SU-DHL-6 (cell line): Measurements from ENCODE around the gene MLN.

Experiments used
- H2AFZ ChIP-seq: fragments of 200-600 bp; sonication (generic); 2 replicates; pipeline ENCODE4 v1.6.1; 2014; ENCODE audit warnings: low read depth, mild to moderate bottlenecking, moderate library complexity, mixed read lengths, antibody characterized with exemption, low read length; ENCODE audit not compliant: severe bottlenecking
- H3F3A ChIP-seq: fragments of 200-600 bp; shearing (Covaris generic); 2 replicates; pipeline ENCODE4 v1.6.0; 2016; ENCODE audit warnings: antibody characterized with exemption, mild to moderate bottlenecking; ENCODE audit not compliant: insufficient read depth
- H3K27ac ChIP-seq: fragments of 200-600 bp; sonication (generic); 2 replicates; pipeline ENCODE4 v1.5.1; 2016; ENCODE audit warnings: low read depth, mild to moderate bottlenecking, low read length, moderate library complexity, mixed read lengths
- H3K27me3 ChIP-seq: fragments of 200-600 bp; sonication (generic), shearing (Covaris generic); 2 replicates; pipeline ENCODE4 v1.6.0; 2014; ENCODE audit warnings: mild to moderate bottlenecking, low read length
- H3K36me3 ChIP-seq: fragments of 200-600 bp; sonication (generic); 2 replicates; pipeline ENCODE4 v1.6.1; 2014; ENCODE audit warnings: mild to moderate bottlenecking, low read length, mixed read lengths
- H3K4me2 ChIP-seq: fragments of 300-600, 200-600 bp; shearing (Covaris generic), sonication (generic); 2 replicates; pipeline ENCODE4 v1.6.0; 2014; ENCODE audit warnings: low read length, low read depth, mild to moderate bottlenecking; ENCODE audit not compliant: poor library complexity, severe bottlenecking
- H3K4me3 ChIP-seq: fragments of 200-600 bp; sonication (generic); 2 replicates; pipeline ENCODE4 v1.5.1; 2014; ENCODE audit warnings: antibody characterized with exemption, low read length, mild to moderate bottlenecking, mixed read lengths; ENCODE audit not compliant: insufficient read depth, poor library complexity, severe bottlenecking
- H3K79me2 ChIP-seq: fragments of 200-600 bp; sonication (generic); 2 replicates; pipeline ENCODE4 v1.6.1; 2014; ENCODE audit warnings: mild to moderate bottlenecking, low read length, moderate library complexity; ENCODE audit not compliant: insufficient read depth
- H3K9ac ChIP-seq: fragments of 200-600 bp; sonication (generic); 2 replicates; pipeline ENCODE4 v1.7.0; 2014; ENCODE audit warnings: mild to moderate bottlenecking, low read length
- H3K9me2 ChIP-seq: fragments of 200-600 bp; sonication (generic); replicated peaks from 2 replicates; pipeline ENCODE4 v1.6.1; 2014; ENCODE audit warnings: low read length; ENCODE audit not compliant: insufficient read depth
- H3K9me3 ChIP-seq: fragments of 200-600 bp; sonication (generic); 2 replicates; pipeline ENCODE4 v1.6.1; 2014; ENCODE audit warnings: low read length, mixed read lengths; ENCODE audit not compliant: insufficient read depth
- H4K20me1 ChIP-seq: fragments of 200-600 bp; sonication (generic); 2 replicates; pipeline ENCODE4 v1.6.1; 2014; ENCODE audit warnings: low read depth, mild to moderate bottlenecking, antibody characterized with exemption, low read length, moderate library complexity, mixed read lengths
- EZH2phosphoT487 ChIP-seq: fragments of 200-600 bp; sonication (generic), shearing (Covaris generic); conservative IDR thresholded peaks from 2 replicates; pipeline ENCODE4 v1.6.1; 2018; ENCODE audit warnings: mild to moderate bottlenecking, antibody characterized with exemption, low read length, moderate library complexity, mixed read lengths
- TF ChIP-seq, protein P1 (sequence below): fragments of 200-600 bp; sonication (generic); IDR thresholded peaks from one replicate; pipeline ENCODE4 v1.5.1; 2017; ENCODE audit warnings: antibody characterized with exemption, mild to moderate bottlenecking, low read length, moderate library complexity; ENCODE audit not compliant: insufficient read depth, poor library complexity, severe bottlenecking

The MLN gene

DNA sequence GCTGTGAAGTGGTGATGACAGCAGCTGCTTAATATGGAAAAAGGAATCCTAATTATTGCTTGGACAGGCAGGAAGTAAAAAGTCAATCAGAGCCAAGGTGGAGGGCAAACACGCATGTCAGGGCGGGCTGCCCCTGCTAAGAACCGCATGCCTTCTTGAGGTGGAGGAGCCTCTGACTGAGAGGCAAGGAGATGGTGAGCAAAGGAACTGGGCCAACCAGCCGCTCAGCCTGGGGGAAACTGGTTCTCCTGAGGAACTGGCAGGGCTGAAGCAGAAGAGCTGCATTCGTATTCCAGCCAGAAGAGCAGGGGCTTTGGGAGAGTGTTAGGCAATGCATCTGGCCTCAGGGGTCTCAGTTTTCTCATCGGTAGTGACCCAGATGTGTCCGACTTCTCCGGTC, 13.1 kb upstream of the MLN start:
- no peak overlapping the region for H2AFZ ChIP-seq
- H3F3A ChIP-seq = no peaks in the 10 kb centered on the region
- no peaks in the 10 kb centered on the region for H3K9me3 ChIP-seq
- H3K36me3 ChIP-seq = no peaks in the 10 kb centered on the region
- no peak overlapping the region for H3K4me3 ChIP-seq
- H3K27me3 ChIP-seq = no peaks in the 10 kb centered on the region
- H4K20me1 ChIP-seq = no peaks in the 10 kb centered on the region
- H3K9ac ChIP-seq = no peak overlapping the region
- H3K79me2 ChIP-seq = no peaks in the 10 kb centered on the region
- no peaks in the 10 kb centered on the region for H3K9me2 ChIP-seq
- TF ChIP-seq EZH2phosphoT487 = no peak
- TF ChIP-seq, protein P1, sequence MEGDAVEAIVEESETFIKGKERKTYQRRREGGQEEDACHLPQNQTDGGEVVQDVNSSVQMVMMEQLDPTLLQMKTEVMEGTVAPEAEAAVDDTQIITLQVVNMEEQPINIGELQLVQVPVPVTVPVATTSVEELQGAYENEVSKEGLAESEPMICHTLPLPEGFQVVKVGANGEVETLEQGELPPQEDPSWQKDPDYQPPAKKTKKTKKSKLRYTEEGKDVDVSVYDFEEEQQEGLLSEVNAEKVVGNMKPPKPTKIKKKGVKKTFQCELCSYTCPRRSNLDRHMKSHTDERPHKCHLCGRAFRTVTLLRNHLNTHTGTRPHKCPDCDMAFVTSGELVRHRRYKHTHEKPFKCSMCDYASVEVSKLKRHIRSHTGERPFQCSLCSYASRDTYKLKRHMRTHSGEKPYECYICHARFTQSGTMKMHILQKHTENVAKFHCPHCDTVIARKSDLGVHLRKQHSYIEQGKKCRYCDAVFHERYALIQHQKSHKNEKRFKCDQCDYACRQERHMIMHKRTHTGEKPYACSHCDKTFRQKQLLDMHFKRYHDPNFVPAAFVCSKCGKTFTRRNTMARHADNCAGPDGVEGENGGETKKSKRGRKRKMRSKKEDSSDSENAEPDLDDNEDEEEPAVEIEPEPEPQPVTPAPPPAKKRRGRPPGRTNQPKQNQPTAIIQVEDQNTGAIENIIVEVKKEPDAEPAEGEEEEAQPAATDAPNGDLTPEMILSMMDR = no peak
- no peak overlapping the region for H3K27ac ChIP-seq
- no peak overlapping the region for H3K4me2 ChIP-seq

DNA sequence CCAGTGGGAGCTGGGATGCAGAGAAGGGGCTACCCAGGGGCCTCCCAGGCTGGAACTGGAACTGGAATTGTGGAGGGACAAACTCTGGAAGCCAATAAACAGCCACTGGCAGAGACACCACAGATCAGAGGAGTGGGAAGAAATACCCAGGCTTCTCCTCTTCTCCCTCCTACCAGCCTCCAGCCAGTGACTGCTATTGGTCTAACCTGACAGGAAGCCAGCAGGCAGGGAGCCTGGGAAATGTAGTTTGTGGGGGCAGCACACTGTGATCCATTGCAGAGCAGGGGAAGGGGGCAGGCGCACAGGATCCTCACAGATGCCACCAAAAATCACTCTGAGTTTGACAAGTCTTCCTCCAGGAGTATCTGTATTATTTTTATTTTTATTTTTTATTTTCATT, 12.1 kb upstream of the MLN start:
- Histone ChIP-seq H3K9me3 (no peaks in the 10 kb centered on the region), H3K79me2 (no peaks in the 10 kb centered on the region), H3F3A (no peaks in the 10 kb centered on the region), H3K4me3 (no peak overlapping the region), H3K9me2 (no peaks in the 10 kb centered on the region), H3K27me3 (no peaks in the 10 kb centered on the region), H4K20me1 (no peaks in the 10 kb centered on the region), H2AFZ (no peak overlapping the region), H3K9ac (no peak overlapping the region), H3K27ac (no peak overlapping the region), H3K4me2 (no peak overlapping the region), H3K36me3 (no peaks in the 10 kb centered on the region)
- TF ChIP-seq, protein P1 = no peak

DNA sequence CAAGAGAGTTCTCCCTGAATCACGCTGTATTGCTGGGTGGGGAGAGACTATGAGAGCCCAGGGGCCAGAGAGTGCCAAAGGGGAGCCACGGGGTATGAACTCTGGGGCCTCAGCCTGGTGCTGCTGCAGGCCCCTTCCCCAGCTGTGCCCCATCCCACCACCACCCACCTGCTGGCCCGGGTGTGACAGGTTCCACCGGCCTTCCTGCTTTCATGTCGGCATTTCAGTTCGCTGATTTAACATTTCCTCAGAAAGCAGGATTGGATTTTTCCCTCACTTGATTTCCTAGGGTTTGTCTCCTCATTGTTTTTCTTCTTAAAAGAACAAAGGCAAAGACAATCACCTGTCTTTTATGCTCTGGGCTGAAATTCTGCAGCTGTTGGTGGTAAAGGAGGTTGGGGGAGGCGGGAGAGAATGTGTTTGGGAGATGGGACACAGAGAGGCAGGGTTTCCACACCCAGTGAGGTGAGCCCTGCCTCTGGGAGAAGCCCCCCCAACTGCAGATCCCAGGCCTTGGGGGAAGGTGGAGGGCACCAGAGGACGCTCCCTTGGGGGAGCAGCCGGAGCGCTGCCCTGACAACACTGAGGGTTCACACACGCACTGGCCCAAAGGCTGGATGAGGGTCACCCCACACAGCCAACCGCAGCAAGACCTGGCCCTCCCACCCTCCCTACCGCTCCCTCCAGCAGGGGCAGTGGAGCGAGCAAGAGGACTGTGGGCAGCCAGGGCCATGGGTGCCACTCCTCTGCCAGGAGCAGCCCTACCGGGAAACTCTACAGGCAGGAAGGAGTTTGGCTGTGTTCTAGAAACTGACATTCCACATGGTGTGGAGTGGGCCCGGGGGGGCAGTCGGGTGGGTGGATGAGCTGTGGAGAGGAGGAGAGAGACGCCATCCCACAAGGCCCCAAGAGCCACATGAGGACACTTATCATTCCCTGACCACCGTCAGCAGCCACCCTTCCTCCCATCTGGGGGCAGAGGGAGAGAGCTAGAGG, 10.5 kb upstream of the MLN start:
- TF ChIP-seq, protein P1 = no peak
- no peak for TF ChIP-seq EZH2phosphoT487
- H3K27ac ChIP-seq = no peak overlapping the region

More for the DNA sequence above, 10.5 kb upstream of the MLN start:
- no peak overlapping the region for H3K4me2 ChIP-seq
- no peaks in the 10 kb centered on the region for H3K27me3 ChIP-seq
- H4K20me1 ChIP-seq = no peaks in the 10 kb centered on the region
- H3F3A ChIP-seq = no peaks in the 10 kb centered on the region
- no peak overlapping the region for H2AFZ ChIP-seq
- H3K79me2 ChIP-seq = no peaks in the 10 kb centered on the region
- no peaks in the 10 kb centered on the region for H3K36me3 ChIP-seq
- H3K9ac ChIP-seq = no peak overlapping the region
- H3K4me3 ChIP-seq = no peak overlapping the region
- no peaks in the 10 kb centered on the region for H3K9me3 ChIP-seq
- no peaks in the 10 kb centered on the region for H3K9me2 ChIP-seq
